ENCODE data around the gene RASSF1. TPM values are rescaled to one million over a fixed set of nuclear protein-coding genes. Genes with fewer than 3 reads are reported as not detected.

RASSF1 gene
- polyA plus RNA-seq, 2 of the 4 experiments (the other 2 are of a cell fraction) = 14.4 to 15.4 TPM

DNA sequence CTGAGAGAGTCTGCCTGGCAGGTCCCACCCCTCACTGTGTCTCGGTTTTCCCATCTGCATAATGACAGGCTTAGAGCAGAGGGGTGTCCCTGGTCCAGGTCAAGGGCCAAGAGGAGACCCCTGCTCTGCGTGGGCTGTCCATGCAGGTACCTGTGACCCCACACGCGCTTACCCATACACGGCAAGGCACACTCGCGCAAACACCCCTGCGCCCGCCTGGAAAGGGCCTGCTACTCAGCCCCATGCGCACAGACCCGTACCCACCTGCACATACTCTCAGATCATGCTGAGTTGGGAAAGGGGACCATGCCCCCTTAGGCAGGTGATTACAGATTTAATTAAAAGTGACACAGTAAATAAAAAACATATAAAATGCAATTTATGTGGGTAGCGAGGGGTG lies 42.1 kb upstream of the RASSF1 start:
- DNase-seq (ENCODE audit: low read depth in 1 of 2, low spot score in 1 of 2) (no peak), ATAC-seq (no peak), FAIRE-seq (no peak)
- TF ChIP-seq, protein P1, sequence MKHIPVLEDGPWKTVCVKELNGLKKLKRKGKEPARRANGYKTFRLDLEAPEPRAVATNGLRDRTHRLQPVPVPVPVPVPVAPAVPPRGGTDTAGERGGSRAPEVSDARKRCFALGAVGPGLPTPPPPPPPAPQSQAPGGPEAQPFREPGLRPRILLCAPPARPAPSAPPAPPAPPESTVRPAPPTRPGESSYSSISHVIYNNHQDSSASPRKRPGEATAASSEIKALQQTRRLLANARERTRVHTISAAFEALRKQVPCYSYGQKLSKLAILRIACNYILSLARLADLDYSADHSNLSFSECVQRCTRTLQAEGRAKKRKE (CRISPR knock-in tag; IDR thresholded peaks at IDR 0.05; ENCODE audit: low read depth) = no peak
- TF ChIP-seq CHD2 (IDR thresholded peaks at IDR 0.05; ENCODE audit: low read length, partially characterized antibody) (no peak), NR3C1 (IDR thresholded peaks at IDR 0.05) (no peak), TFCP2L1 (CRISPR knock-in tag; IDR thresholded peaks at IDR 0.05) (no peak), CHD4 (IDR thresholded peaks at IDR 0.05; ENCODE audit: borderline replicate concordance) (no peak), BHLHE40 (IDR thresholded peaks at IDR 0.05; ENCODE audit: low read depth, low read length) (no peak), HEYL (CRISPR knock-in tag; IDR thresholded peaks at IDR 0.05) (no peak), RARB (CRISPR knock-in tag; IDR thresholded peaks at IDR 0.05) (no peak), FOSL2 (IDR thresholded peaks at IDR 0.05) (no peak), FOSL2 (CRISPR knock-in tag; IDR thresholded peaks at IDR 0.05) (no peak), JUNB (IDR thresholded peaks at IDR 0.05) (no peak), PHF8 (IDR thresholded peaks at IDR 0.05; ENCODE audit: borderline replicate concordance, low read depth) (no peak), POLR2A (IDR thresholded peaks at IDR 0.05; ENCODE audit: low read length) (no peak), GATA3 (IDR thresholded peaks at IDR 0.05; ENCODE audit: borderline replicate concordance) (no peak), ZNF302 (CRISPR knock-in tag; IDR thresholded peaks at IDR 0.05) (no peak), RCOR1 (IDR thresholded peaks at IDR 0.05; ENCODE audit: low read depth, low read length) (no peak), NPAS2 (CRISPR knock-in tag; IDR thresholded peaks at IDR 0.05; ENCODE audit: borderline replicate concordance) (no peak), SMC3 (IDR thresholded peaks at IDR 0.05) (no peak)
- H3K27ac ChIP-seq = no peak overlapping the region
- CTCF ChIA-PET = no interaction called here
- H3K9me3 ChIP-seq = no peaks in the 10 kb centered on the region
- POLR2A ChIA-PET = no interaction called here
- H3K4me1 ChIP-seq = no peaks in the 10 kb centered on the region
- no peak overlapping the region for H3K4me3 ChIP-seq
- WGBS (ENCODE audit: missing lambda C conversion rate) = 85% methylated on average over 12 of the region's 12 CpGs
- H3K4me2 ChIP-seq = no peak overlapping the region

- ATAC-seq (no peak), FAIRE-seq (no peak), DNase-seq (ENCODE audit: low read depth in 1 of 2, low spot score in 1 of 2) (no peak)
- no peak overlapping the region for H3K4me2 ChIP-seq
- no peak for TF ChIP-seq CBX8 (IDR thresholded peaks at IDR 0.05)
- no peak for TF ChIP-seq POLR2AphosphoS2 (conservative IDR thresholded peaks at IDR 0.05; ENCODE audit: low read length)
- TF ChIP-seq KDM5A (IDR thresholded peaks at IDR 0.05) = no peak
- no peak for TF ChIP-seq FOSB (CRISPR knock-in tag; IDR thresholded peaks at IDR 0.05)
- no peak for TF ChIP-seq ZSCAN20 (CRISPR knock-in tag; IDR thresholded peaks at IDR 0.05)
- no peak for TF ChIP-seq CBX2 (IDR thresholded peaks at IDR 0.05; ENCODE audit: borderline replicate concordance, low read depth)
- TF ChIP-seq RCOR1 (IDR thresholded peaks at IDR 0.05; ENCODE audit: low read depth, low read length) = no peak
- TF ChIP-seq FOSL2 (IDR thresholded peaks at IDR 0.05) = no peak
- no peak for TF ChIP-seq FOSL2 (CRISPR knock-in tag; IDR thresholded peaks at IDR 0.05)
- TF ChIP-seq HOXB13 (CRISPR knock-in tag; IDR thresholded peaks at IDR 0.05; ENCODE audit: low read depth) = no peak
- TF ChIP-seq RNF2 (IDR thresholded peaks at IDR 0.05; ENCODE audit: borderline replicate concordance, low read depth) = no peak
- H3K9me3 ChIP-seq = no peaks in the 10 kb centered on the region
- 90% methylated on average over 2 of the region's 4 CpGs for WGBS (ENCODE audit: missing lambda C conversion rate)
- H3K27ac ChIP-seq = no peak overlapping the region
- CTCF ChIA-PET = no interaction called here
- H3K4me3 ChIP-seq = no peak overlapping the region
- H3K4me1 ChIP-seq = no peaks in the 10 kb centered on the region
- POLR2A ChIA-PET = interaction anchor here (0.6 kb wide), 1 partner anchor 16 kb away, joined by 3 read pairs; no protein-coding TSS in a partner anchor
Measured at GRCh38 chr3:50381383-50381782, 40.7 kb upstream of the RASSF1 start.

DNA sequence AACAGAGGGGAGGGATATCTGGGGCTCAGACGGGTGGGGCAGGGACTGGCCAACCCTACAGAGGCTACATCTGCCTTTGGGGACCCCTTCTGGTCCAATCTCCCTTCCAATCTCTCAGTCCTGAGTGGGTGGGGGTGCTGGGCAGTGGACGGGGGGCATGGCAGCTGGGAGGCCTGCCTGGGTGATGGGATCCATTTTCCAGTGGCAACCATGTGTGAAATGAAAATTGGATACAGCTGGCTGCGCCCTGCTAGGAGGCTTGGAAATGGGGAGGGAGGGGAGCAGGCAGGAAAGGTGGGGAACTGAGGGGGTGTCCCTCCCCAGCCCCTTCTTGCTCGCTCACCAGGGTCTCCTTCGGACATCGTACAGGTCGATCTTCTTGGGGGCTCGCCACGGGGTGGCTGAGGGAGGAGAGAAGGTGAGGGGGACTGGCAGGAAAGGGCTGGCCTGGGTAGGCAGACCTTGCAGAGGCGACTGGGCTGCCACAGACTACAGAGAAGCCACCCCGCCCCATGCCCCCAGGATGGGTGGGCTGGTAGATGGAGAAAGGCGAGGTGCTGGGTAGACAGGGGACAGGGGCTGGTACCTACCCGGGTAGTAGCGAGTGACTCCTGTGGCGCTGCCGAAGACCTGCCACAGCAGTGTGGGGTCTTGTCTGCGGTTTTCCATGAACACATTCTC lies 39.9 kb upstream of the RASSF1 start:
- POLR2A ChIA-PET = no interaction called here
- CTCF ChIA-PET = no interaction called here
- no peak for TF ChIP-seq MYC (IDR thresholded peaks at IDR 0.05; ENCODE audit: borderline replicate concordance, low read length)
- TF ChIP-seq MAFK (IDR thresholded peaks at IDR 0.05; ENCODE audit: partially characterized antibody) = no peak
- no peak for TF ChIP-seq ESRRA (IDR thresholded peaks at IDR 0.05; ENCODE audit: borderline replicate concordance, low read length)
- TF ChIP-seq HOXB13 (CRISPR knock-in tag; IDR thresholded peaks at IDR 0.05; ENCODE audit: low read depth) = no peak
- TF ChIP-seq MAZ (IDR thresholded peaks at IDR 0.05; ENCODE audit: borderline replicate concordance, low read depth, low read length) = no peak
- TF ChIP-seq NFE2L2 (conservative IDR thresholded peaks at IDR 0.05; ENCODE audit: low read length) = no peak
- TF ChIP-seq FOSL2 (IDR thresholded peaks at IDR 0.05) = no peak
- no peak for TF ChIP-seq FOSL2 (CRISPR knock-in tag; IDR thresholded peaks at IDR 0.05)
- no peak for TF ChIP-seq RNF2 (IDR thresholded peaks at IDR 0.05; ENCODE audit: borderline replicate concordance, low read depth)
- TF ChIP-seq HMGXB4 (CRISPR knock-in tag; IDR thresholded peaks at IDR 0.05; ENCODE audit: borderline replicate concordance) = no peak
- TF ChIP-seq, protein P2, sequence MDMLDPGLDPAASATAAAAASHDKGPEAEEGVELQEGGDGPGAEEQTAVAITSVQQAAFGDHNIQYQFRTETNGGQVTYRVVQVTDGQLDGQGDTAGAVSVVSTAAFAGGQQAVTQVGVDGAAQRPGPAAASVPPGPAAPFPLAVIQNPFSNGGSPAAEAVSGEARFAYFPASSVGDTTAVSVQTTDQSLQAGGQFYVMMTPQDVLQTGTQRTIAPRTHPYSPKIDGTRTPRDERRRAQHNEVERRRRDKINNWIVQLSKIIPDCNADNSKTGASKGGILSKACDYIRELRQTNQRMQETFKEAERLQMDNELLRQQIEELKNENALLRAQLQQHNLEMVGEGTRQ (IDR thresholded peaks at IDR 0.05) = no peak
- TF ChIP-seq SMC3 (IDR thresholded peaks at IDR 0.05) = no peak
- TF ChIP-seq JUNB (IDR thresholded peaks at IDR 0.05) = no peak

More for the DNA sequence above, 39.9 kb upstream of the RASSF1 start:
- H3K4me1 ChIP-seq = no peaks in the 10 kb centered on the region
- DNase-seq (ENCODE audit: low read depth in 1 of 2, low spot score in 1 of 2) (no peak), ATAC-seq (no peak), FAIRE-seq (no peak)
- no peak overlapping the region for H3K4me3 ChIP-seq
- WGBS (ENCODE audit: missing lambda C conversion rate) = 50% methylated on average over 15 of the region's 17 CpGs
- H3K27ac ChIP-seq = no peak overlapping the region
- H3K4me2 ChIP-seq = no peak overlapping the region
- H3K9me3 ChIP-seq = no peaks in the 10 kb centered on the region
